Testis (tissue), 2 donors: ENCODE data around the gene JAKMIP1.

Experiments
- CTCF ChIP-seq, 3 experiments: fragments of 450-650 bp in 2 of 3; fragments of 200-600 bp in 1 of 3; sonication (generic) in 1 of 3; IDR thresholded peaks; one replicate each; pipeline ENCODE4 v1.5.1; 2016 to 2019; ENCODE audit warnings: antibody characterized with exemption in 3 of 3, mild to moderate bottlenecking in 2 of 3, moderate library complexity in 1 of 3
- POLR2A ChIP-seq: fragments of 450-650 bp; IDR thresholded peaks from one replicate; pipeline ENCODE4 v1.6.1; 2017; ENCODE audit warnings: antibody characterized with exemption, mild to moderate bottlenecking, moderate library complexity

- TF ChIP-seq CTCF (IDR thresholded peaks at IDR 0.05), result no peak
- TF ChIP-seq POLR2A, result no peak
These were observed 58.8 kb downstream of the JAKMIP1 start for GRCh38 chr4:6141554-6141953.
